GM08714 (cell line): ENCODE results near the gene UPK1B.
"Not testable (repeated sequence)": the region's sequence is repeated elsewhere in the genome, so short reads cannot be mapped to it uniquely, and the experiment has no call there.

Experiments used
- H3K4me3 ChIP-seq: fragments of 200-500 bp; sonication (Bioruptor generic); 2 replicates; pipeline ENCODE4 v1.5.1; 2014; ENCODE audit warnings: mild to moderate bottlenecking, low read length, inconsistent platforms
- ZNF274 ChIP-seq: IDR thresholded peaks from 2 replicates; pipeline ENCODE4 v1.6.1; 2012; ENCODE audit warnings: mild to moderate bottlenecking, low read depth, low read length

UPK1B gene

DNA sequence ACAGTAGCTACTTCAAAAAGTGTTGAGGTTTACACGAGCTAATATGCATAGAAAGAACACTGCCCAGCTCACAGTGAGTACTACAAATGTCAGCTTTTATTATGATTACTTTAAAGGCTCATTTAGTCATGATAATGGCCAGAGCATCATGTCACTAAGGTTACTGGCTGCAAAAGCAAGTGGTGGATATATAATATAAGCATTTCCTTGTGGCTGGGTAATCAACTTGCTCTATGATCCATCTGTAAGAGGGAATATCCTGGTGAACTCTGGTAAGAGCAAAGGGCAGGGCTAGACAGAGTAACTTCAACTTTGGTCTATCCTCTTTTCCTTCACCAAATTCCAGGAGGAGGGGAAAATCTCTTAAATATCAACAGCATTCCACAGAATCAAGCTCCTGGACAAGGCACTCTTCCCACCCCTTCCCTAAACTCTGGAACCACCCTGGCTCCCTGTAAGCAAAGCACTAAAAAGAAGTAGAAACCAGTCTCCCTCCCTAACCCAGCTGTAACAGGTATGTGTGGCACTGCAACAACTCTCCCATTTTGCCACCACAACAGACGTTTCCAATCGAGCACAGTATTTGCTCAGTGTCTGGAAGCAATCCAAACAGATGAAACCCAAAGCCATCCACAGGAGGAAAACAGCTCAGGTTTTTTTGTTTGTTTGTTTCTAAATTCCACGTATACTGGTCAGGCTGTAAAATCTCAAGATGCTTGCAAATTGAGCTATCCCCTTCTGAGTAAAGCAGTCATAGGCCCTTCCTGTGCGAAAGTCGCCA is 53.9 kb downstream of the UPK1B start:
- TF ChIP-seq ZNF274: no peak
- no peak overlapping the region for H3K4me3 ChIP-seq

DNA sequence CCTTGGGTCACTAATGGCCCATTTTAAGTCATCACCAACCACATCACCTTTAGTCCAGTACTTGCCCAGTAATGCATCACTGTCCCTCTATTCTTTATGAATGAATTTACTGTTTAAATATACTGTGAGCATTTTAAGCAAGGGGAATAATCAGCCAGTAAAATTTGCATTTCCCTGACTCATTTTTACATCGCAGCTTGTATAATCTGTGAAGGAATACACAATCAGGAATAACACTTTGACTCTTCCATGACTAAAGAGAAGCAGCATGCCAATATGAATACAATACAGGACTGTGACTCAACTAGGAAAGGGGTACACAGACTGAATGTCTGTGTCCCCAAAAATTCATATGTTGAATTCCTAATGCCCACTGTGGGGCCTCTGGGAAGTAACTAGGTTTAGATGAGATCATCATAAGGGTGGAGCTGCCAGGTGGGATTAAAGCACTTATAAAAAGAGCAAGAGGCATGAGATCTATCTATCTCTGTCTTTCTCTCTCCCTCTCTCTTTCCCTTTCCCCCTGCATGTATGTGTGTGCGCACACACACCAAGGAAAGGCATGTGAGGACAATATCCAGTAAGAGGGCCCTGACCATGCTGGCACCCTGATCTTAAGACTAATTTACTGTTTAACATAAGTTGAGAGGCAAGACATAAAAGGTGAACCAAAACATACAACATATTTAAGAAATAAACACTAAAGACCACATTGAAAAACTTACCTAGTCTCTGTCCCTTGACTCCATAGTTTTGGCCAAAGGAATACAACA is 55.2 kb downstream of the UPK1B start:
- TF ChIP-seq ZNF274: no peak
- H3K4me3 ChIP-seq: no peak overlapping the region

DNA sequence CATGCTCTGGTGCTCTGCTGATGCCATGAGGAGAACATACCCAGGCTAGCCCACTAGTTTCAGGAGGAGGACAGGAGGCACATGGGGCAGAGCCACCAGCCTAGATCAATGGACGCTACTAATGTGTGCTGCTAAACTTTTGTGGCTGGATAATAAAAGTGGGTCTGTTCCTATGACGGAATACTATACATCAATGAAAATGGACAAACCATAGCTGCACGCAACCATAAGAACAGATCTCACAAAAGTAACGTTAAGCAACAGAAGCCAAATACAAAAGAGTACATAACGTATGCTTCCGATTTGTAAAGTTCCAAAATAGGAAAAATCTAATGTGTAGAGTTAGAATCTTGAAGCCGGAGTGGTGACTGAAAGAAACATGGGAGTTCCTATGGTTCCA is 55.8 kb downstream of the UPK1B start:
- no peak for TF ChIP-seq ZNF274
- H3K4me3 ChIP-seq: no peak overlapping the region

DNA sequence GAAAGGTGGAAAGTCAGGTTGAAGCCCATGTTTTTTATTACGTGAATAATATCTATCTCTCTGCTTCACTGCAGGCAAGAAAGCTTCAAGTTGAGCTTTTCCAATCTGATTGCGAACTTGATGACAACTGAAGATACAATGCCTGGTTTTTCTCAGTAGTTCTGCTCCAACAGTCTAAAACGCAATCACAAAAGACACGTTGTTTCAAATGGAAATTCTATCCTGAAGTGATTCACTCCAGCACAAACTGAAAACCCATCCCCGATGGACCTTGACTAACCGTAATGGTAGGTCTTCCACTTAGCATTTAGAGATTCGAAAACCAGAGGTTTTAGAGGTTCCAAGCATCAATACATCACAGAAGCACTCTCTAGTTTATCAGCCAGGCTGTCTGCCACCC is 56.7 kb downstream of the UPK1B start:
- TF ChIP-seq ZNF274: no peak
- H3K4me3 ChIP-seq: no peak overlapping the region

DNA sequence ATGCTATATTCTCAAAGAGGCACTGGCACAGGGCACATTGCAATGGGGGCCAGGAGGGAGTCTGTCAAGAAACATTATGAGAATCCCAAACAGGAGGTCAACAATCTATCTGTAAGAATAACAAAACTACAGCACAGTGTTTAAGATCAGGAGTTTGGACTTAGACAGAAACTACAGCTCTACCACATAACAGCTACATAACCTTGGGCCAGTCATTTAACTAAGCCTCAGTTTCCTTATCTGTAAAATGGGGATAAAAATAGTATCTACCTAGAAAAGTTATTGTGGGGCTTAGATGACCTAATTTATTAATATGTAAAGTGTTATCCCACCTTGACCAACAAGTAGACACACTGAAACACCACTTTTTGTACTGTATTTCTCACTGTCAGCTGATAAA is 57.3 kb downstream of the UPK1B start:
- H3K4me3 ChIP-seq: no peak overlapping the region
- no peak for TF ChIP-seq ZNF274

DNA sequence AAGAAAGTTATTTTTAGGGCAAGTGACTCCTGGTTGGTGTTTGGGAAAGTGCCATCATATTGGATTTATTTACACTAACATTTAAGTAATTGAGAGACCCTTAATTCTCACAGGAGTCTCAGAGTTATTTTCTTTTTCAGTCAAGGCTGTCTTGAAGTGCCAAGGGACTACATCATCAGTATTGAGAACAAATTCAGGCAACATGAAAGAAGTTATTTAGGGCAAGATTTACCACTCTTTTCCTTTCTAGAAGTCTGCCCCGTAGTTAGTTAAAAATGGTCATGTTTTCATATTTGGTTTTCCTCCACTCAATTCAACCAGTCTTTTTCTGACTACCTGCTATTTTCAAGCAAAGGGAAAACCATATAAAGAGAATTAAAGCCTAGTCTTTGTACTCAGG is 61.2 kb downstream of the UPK1B start:
- TF ChIP-seq ZNF274: no peak
- no peak overlapping the region for H3K4me3 ChIP-seq

DNA sequence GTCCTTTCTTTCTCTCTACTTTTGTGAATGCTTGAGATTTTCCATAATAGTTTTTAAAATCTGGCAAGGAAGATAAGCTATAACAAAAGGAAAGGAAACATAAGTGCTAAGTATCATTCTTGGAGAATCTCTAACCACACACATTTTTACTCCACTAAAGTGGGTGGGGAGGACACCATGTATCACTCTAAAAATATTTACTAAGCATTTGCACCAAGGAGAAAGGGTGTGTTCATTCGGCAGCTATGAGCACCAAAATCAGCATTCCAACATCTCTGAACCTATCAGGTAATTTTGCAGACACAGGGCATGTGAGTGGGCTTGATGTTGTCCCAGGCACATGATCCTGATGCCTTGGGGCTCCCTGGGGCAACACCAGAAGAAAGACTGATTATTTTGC is 61.8 kb downstream of the UPK1B start:
- no peak for TF ChIP-seq ZNF274
- H3K4me3 ChIP-seq: no peak overlapping the region

DNA sequence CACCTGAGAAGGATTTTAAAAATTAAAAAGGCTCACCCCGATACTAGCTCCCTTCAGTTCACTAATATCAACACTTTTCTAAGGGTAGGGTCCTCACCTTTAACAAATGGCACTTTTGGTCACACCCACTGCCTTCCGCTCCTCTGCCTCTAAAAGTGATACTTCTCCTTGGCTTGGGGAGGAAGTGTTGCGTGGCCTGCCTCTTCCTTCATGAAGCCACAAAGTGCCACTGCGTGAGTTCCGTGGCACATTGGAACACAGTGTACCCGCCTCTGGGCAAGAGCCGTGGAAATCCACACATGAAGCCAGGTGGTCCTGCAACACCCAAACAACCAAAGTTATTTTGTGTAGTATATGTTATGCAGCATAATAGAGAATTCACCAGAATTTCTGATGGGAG is 63.4 kb downstream of the UPK1B start:
- TF ChIP-seq ZNF274: no peak
- no peak overlapping the region for H3K4me3 ChIP-seq

DNA sequence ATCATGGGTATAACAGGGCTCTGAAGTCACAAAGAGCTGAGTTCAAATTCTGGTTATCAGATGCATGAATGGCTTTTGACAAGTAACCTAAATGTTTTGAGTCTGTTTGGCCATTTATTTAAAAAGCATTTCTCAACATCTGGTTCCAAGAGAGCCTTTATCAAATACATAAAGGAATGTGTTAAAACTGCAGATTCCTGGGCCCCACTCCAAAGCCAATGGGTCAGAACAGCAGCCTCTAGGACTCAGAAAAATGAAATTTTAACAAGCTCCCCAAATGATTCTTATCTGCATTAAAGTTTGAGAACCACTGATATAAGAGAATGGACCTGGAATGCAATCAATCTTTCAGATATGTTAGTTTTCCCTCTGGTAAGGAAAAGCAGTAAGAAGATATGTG is 63.9 kb downstream of the UPK1B start:
- TF ChIP-seq ZNF274: no peak
- no peak overlapping the region for H3K4me3 ChIP-seq

DNA sequence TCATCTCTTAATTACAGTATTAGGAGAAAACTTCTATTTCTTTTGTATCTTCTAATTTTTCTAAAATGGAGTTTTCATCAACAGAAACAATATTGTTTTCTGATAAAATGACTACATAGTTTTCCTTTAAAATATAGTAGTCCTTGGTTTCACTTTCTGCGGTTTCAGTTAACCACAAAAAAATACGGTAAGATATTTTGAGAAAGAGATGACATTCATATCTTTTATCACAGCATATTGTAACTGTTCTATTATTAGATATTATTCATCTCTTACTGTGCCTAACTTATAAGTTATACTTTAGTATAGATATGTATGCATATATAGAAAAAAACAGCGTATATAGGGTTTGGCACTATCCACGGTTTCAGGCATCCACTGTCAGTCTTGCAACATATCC is 65.0 kb downstream of the UPK1B start:
- no peak for TF ChIP-seq ZNF274
- no peak overlapping the region for H3K4me3 ChIP-seq

DNA sequence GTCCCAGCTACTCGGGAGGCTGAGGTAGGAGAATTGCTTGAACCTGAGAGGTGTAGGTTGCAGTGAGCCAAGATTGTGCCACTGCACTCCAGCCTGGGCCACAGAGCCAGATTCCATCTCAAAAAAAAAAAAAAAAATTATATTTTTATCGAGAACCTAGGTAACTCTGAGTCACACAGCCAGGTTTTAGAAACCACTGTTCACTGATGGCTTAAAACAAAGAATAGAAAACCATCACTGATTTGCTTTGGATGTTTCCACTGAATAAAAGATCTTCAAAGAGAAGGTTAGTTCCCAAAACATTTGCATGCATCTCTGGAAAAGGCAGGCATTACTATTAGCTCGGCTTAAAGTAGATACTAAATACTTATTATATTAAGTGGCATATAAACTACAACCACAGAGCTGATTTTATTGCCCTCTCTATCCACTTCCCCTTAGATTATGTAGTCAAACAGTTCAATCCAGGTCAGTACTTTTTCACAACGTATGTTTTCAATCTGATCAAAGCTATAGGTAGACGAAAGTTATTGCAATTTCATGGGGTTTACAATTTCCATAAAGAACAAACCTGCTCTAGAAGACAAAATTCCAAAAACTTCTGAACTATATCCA is 65.9 kb downstream of the UPK1B start:
- no peak for TF ChIP-seq ZNF274
- peak overlapping the region; percentile 95 for H3K4me3 ChIP-seq

DNA sequence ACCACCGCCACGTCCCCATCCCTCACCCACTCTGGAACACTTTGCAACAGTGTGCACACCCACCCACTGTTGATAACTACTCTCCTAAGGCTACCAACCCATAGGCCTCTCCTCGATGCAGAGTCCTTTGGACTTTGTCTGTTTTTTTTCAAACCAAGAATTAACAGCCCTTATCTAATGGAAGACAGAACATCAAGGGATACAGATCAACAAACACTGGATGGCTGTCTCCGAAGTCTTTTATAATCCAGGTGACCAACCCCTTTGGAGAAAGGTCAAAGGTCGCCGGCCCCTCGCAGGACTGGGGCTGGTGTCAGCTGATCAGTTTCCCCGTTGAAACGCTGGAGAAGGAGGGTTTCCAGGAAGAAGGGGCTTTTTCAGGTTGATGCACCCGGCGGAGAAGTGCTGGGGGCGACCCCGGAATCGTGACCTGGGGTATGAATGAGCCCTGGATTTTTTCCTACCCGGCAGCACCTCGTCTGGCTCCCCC is 66.7 kb downstream of the UPK1B start:
- TF ChIP-seq ZNF274: no peak

DNA sequence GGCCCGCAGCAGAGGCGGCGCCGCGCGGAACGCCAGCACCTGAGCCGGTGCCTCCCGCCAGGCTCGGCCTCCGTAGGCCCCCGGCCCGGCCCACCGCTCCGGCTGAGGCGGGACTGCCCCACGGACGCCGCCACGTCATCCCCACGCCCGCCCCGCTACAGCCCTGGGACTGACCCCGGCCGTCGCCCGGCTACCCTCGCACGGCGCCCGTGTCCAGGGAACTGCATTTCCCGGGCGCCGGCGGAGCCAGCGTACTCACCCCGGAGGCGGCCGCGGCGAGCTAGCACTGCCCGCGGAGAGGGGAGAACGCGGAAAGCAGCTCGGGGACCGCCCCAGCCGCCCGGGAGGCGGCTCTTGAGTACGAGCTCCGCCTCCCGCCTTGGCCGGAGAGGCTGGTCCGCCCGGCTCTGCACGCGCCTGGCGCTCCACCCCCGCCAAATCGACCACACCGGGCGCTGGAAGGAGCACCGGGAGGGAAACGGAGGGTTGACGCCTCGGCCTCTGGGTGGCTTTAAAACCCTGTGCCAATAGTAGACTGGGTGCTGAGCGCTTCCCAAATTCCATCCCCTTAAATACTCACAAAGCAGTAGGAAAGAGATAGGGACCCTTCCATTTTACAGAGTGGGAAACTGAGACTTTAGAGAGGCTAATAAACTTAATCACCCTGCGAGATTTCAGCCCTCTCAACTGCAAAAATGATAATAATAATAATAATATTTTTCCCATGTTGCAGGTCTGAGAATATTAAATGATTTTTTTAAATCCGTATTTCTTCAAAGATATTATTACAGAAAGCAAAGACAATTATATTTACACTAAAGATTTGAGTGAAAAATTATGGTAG is 67.4 kb downstream of the UPK1B start, which contains the start of gene B4GALT4:
Gene B4GALT4 (minus strand): TSS at position 288 of the 844 bp plus-strand sequence. CDS start 10,779 bp downstream, outside the sequence.
- TF ChIP-seq ZNF274: no peak
- H3K4me3 ChIP-seq: peak within 1 kb of the TSS; percentile 95

More for the DNA sequence above, 66.7 kb downstream of the UPK1B start:
- peak overlapping the region; percentile 95 for H3K4me3 ChIP-seq

DNA sequence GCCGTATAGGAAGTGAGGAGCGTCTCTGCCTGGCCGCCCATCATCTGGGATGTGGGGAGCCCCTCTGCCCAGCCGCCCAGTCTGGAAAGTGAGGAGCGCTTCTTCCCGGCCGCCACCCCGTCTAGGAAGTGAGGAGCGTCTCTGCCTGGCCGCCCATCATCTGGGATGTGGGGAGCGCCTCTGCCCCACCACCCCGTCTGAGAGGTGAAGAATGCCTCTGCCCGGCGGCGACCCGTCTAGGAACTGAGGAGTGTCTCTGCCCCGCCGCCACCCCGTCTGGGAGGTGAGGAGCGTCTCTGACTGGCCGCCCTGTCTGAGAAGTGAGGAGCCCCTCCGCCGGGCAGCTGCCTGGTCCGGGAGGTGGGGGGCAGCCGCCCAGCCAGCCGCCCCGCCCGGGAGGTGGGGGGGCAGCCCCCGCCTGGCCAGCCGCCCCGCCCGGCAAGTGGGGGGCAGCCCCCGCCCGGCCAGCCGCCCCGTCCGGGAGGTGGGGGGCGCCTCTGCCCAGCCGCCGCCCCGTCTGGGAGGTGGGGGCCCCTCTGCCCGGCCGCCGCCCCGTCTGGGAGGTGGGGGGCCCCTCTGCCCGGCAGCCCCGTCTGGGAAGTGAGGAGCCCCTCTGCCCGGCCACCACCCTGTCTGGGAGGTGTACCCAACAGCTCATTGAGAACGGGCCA is 69.1 kb downstream of the UPK1B start:
- not testable (repeated sequence) for H3K4me3 ChIP-seq

DNA sequence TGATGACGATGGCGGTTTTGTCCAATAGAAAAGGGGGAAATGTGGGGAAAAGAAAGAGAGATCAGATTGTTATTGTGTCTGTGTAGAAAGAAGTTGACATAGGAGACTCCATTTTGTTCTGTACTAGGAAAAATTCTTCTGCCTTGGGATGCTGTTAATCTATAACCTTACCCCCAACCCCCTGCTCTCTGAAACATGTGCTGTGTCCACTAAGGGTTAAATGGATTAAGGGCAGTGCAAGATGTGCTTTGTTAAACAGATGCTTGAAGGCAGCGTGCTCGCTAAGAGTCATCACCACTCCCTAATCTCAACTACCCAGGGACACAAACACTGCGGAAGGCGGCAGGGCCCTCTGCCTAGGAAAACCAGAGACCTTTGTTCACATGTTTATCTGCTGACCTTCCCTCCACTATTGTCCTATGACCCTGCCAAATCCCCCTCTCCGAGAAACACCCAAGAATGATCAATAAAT is 69.7 kb downstream of the UPK1B start:
- not testable (repeated sequence) for H3K4me3 ChIP-seq
